ENCODE measurements around the gene PLEKHH2.
"Not testable (repeated sequence)": the region's sequence is repeated elsewhere in the genome, so short reads cannot be mapped to it uniquely, and the experiment has no call there.

Gene PLEKHH2

GRCh38 chr2:43714164-43714563 lies 77.1 kb downstream of the PLEKHH2 start:
- no peak for DNase-seq (ENCODE audit: insufficient read length, low spot score)
- no peak for FAIRE-seq

- DNase-seq (ENCODE audit: insufficient read length, low spot score) = no peak
- FAIRE-seq = no peak
These were observed 78.4 kb downstream of the PLEKHH2 start for GRCh38 chr2:43715300-43716098.

DNA sequence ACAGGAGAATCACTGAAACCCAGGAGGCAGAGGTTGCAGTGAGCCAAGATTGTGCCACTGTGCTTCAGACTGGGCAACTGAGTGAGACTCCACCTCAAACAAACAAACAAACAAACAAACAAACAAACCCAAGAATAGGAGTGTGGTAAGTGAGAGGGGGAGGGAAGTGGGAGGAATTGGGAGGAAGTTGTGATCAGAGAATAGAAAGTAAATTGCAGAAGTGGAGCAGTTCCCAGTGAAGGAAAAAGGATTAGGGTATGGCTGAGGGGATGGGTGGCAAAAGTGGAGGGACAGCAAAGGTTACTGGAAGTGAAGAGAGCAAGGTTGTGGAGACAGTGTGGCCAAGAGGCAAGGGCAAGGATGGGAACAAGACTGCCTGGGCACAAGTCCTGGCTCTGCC lies 80.3 kb downstream of the PLEKHH2 start:
- DNase-seq (ENCODE audit: insufficient read length, low spot score) (no peak), FAIRE-seq (no peak)

- no peak for DNase-seq (ENCODE audit: insufficient read length, low spot score)
- FAIRE-seq = no peak
These were observed 81.6 kb downstream of the PLEKHH2 start for GRCh38 chr2:43718530-43719124.

DNA sequence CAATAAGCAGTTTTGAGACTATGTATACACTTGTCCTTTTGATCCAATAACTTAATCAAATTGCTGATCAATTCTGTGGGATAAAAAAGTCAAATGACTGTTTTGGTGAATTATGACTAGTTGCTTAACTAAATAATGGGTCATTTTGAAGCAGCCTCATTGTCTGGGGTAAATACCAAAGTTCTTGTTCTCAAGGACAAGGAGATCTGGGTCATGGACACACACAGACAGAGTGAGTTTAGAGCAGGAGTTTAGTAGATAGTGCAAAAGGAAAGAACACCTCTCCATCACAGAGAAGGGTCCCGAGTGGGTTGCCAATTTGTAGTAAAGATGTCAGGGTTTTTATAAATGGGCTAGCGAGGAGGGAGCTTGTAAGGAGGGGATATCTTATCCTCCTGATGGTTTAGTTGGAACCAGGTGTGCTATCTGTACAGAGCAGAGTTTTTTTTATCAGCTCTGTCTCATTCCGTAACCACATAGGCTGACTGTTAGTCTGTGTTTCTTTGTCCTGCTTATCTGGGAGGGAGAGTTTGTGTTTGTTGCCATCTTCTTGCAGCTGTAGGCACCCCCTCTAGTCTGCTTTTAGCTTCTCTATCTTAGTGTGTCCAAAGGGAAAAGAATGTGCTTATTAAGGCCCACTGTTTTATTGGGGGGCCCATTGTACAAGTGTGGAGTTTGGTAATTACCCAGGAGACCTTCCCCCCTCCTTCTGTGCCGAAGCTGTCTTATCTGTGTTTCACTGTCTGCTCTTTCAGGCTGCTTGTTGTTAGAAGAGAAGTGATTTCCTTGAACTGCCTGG lies 87.9 kb downstream of the PLEKHH2 start:
- FAIRE-seq = no peak
- no peak for DNase-seq (ENCODE audit: insufficient read length, low spot score)

GRCh38 chr2:43725711-43726246 lies 88.7 kb downstream of the PLEKHH2 start:
- no peak for FAIRE-seq
- no peak for DNase-seq (ENCODE audit: insufficient read length, low spot score)

- DNase-seq (ENCODE audit: insufficient read length, low spot score); FAIRE-seq: not testable (repeated sequence)
These were observed 90.0 kb downstream of the PLEKHH2 start for GRCh38 chr2:43726961-43727633.

DNA sequence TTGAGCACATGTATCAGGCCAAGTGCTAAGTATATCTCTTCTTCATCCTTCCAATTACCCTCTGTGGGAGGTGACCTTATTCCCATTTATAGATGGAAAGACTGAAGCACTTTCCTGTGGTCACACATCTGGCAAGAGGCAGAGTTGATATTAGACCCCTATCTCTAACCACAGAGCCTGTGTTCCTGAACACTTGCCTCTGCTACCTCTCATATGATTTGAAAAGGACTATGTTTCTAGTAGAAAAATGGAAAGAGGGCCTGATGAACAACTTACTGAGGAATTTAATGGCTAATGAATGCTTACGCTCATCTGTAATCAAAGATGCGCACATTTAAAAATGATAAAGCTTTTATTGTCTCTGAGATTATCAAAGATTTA lies 90.6 kb downstream of the PLEKHH2 start:
- FAIRE-seq (no peak), DNase-seq (ENCODE audit: insufficient read length, low spot score) (no peak)

- FAIRE-seq = no peak
- DNase-seq (ENCODE audit: insufficient read length, low spot score) = no peak
These were observed 92.6 kb downstream of the PLEKHH2 start for GRCh38 chr2:43729491-43730174.

- FAIRE-seq (no peak), DNase-seq (ENCODE audit: insufficient read length, low spot score) (no peak)
These were observed 94.2 kb downstream of the PLEKHH2 start for GRCh38 chr2:43731211-43731610.

- no peak for FAIRE-seq
- no peak for DNase-seq (ENCODE audit: insufficient read length, low spot score)
These were observed 99.6 kb downstream of the PLEKHH2 start for GRCh38 chr2:43736637-43737036.

DNA sequence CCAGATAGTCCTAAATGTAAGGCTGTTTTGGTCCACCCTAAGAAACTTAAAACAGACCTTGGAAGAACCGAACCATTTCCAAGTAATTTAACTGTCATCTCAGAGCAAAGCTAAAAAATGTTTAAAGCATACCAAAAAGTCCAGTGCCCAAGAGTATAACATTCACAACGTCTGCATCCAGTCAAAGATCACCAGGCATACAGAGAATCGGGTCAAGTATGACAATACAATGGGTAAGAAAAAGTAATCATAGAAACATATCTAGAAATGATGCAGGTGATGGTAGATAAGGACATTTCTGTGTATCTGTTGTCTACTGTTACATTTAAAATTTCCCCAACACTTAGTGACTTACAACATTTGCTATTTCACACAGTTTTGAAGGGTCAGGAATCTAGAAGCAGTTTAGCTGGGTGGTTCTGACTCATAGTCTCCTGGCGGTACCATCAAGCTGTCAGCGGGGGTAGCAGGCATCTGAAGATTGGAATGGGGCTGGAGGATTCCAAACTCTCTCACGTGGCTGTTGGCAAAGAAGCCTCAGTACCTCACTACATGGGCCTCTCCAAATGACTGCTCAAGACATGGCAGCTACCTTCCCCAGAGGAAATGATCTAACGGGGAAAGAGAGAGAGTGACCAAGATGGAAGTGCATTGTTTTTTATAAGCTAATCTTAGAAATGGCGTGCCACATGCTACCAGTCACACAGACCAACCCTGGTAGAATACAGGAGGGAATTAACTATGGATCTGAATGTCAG lies 100.2 kb downstream of the PLEKHH2 start:
- peak; percentile 47 for DNase-seq (ENCODE audit: insufficient read length, low spot score)
- peak; percentile 78 for FAIRE-seq

DNA sequence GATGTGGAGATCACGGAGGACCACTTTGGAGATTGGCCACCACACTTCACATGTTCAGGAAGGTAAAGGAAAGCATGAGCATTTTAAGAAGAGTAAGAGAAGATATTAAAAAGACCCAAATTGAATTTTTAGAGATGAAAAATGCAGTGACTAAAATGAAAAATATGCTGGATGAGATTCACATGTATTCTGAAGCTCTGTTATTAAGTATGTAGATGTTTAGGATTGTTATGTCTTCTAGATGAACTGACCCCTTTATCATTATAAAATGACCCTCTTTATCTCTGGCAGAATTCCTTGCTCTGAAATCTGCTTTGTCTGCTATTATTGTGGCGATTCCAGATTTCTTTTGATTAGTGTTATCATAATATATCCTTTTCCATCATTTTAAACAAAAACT lies 100.8 kb downstream of the PLEKHH2 start:
- no peak for FAIRE-seq

GRCh38 chr2:43738257-43738656 lies 101.2 kb downstream of the PLEKHH2 start:
- no peak for FAIRE-seq
- no peak for DNase-seq (ENCODE audit: insufficient read length, low spot score)

More for the DNA sequence above, 100.8 kb downstream of the PLEKHH2 start:
- DNase-seq (ENCODE audit: insufficient read length, low spot score) = no peak

DNA sequence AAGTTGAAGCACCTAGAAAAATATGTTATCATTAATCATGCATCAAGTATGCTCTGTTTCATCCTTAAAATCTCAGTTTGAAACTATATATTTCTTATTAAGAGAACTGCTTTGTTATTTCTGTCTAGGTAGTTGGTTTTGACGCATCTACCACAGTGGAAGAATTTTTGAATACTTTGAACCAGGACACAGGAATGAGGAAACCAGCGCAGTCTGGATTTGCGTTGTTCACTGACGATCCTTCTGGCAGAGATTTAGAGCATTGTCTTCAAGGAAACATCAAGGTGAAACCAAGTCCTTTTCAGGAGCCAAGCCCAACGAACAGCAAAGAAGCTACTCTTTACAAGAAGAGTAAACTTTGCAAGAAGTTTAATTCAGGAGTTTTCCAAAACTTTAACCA lies 106.6 kb downstream of the PLEKHH2 start:
- DNase-seq (ENCODE audit: insufficient read length, low spot score) = no peak
- no peak for FAIRE-seq

- FAIRE-seq (no peak), DNase-seq (ENCODE audit: insufficient read length, low spot score) (peak; percentile 26)
These were observed 108.4 kb downstream of the PLEKHH2 start for GRCh38 chr2:43745457-43745856.

- DNase-seq (ENCODE audit: insufficient read length, low spot score) (no peak), FAIRE-seq (no peak)
These were observed 111.3 kb downstream of the PLEKHH2 start for GRCh38 chr2:43748333-43748732.

GRCh38 chr2:43749583-43749982 lies 112.5 kb downstream of the PLEKHH2 start:
- FAIRE-seq (no peak), DNase-seq (ENCODE audit: insufficient read length, low spot score) (no peak)

- DNase-seq (ENCODE audit: insufficient read length, low spot score) (no peak), FAIRE-seq (no peak)
These were observed 114.5 kb downstream of the PLEKHH2 start for GRCh38 chr2:43751476-43751990.

Data from HTR-8/SVneo (cell line).